NCI-H524 (cell line): ENCODE data around the gene MEGF8.
A peak's percentile ranks its signal among the peaks of the same experiment; 100 is the strongest.

Source experiments
- DNase-seq, 2 experiments: peaks; one replicate each; lab custom pipeline; 2025; lab: John Stamatoyannopoulos, UW

Gene MEGF8

DNA sequence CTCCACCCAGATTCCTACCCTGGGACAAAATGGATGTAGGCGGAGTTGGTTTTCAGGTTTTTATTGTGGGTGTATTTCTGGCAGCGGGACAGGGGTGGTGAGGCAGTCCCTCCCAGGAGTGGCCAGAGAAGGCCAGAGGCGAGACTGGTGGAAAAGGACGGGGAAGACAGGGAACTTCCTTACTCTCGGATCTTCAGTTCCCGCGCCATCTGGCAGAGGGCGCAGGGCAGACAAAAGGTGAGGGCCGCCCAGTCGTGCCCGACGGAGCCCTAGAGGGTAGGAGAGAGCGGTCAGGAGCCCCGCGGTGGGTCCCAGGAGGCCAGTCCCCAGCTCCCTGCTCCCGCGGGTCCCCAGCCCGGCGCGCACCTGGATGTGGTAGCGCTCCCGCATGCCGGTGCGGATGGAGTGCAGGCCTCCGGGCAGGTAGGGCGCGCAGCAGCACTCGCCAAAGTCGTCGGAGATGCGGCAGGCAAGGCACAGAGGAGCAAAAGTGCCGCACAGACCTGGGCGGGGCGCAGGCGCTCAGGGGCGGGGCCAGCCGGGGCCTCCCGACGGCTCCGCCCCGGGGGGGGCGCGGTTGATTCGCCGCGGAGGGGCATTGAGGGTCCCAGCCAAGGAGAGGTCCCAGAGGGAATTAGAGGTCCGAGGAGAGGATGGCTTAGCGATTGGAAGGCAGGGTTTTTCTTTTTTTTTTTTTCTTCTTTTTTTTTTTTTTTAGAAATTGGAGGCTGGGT, 61.7 kb downstream of the MEGF8 start:
- DNase-seq = peak; percentile 39 to 73

GRCh38 chr19:42388851-42389489, 63.5 kb downstream of the MEGF8 start:
- no peak for DNase-seq

DNA sequence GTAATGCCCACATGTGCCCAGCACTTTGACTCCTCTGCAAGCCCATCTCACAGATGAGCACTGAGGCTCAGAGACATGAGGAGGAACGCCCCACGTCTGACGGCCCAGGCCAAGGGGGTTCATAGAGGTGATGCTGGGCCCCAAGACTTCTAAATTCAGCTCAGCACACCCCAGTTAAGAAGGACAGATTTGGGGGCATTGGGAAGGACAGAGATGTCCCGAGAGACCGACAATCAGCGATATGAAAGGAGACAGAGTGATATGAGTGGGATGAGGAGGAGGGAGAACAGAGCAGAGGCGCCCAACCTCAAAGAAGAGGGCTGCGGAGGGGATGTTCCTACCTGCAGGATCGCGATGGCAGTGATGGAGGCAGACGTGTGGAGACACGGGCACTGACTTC, 64.5 kb downstream of the MEGF8 start, which contains the start of gene CNFN:
CNFN (minus strand) TSS at position 399 of the 400 bp plus-strand sequence. CDS start 1,260 bp downstream, outside the sequence.
- no peak for DNase-seq

- DNase-seq = no peak
Observed at GRCh38 chr19:42392165-42392564, 66.7 kb downstream of the MEGF8 start.

GRCh38 chr19:42394751-42395150, 69.3 kb downstream of the MEGF8 start:
- no peak for DNase-seq

GRCh38 chr19:42396381-42397262, 71.2 kb downstream of the MEGF8 start:
- DNase-seq = peak; percentile 91 to 98

- no peak for DNase-seq
Observed at GRCh38 chr19:42397263-42398166, 72.1 kb downstream of the MEGF8 start.

DNA sequence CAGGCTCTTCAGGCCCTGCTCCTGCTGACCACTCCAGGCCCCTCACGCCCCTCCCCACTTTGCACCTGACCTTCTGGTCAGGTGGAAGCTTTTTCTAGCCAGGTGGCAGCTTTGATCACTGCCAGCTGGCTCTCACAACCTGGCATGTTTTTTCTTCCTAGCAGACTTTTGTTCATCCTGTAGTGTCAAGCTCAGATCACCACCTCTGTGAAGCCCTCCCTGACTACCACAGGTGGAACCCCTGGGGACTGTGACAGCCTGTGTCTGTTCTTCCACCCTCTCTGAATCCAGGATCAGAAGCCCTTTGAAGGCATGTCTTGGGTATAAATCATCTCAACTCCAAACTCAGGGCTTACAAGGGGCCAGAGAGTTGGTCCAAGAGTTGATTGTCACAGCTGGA, 75.0 kb downstream of the MEGF8 start:
- DNase-seq = no peak

GRCh38 chr19:42401365-42402303, 76.2 kb downstream of the MEGF8 start:
- peak; percentile 76 to 78 for DNase-seq

DNA sequence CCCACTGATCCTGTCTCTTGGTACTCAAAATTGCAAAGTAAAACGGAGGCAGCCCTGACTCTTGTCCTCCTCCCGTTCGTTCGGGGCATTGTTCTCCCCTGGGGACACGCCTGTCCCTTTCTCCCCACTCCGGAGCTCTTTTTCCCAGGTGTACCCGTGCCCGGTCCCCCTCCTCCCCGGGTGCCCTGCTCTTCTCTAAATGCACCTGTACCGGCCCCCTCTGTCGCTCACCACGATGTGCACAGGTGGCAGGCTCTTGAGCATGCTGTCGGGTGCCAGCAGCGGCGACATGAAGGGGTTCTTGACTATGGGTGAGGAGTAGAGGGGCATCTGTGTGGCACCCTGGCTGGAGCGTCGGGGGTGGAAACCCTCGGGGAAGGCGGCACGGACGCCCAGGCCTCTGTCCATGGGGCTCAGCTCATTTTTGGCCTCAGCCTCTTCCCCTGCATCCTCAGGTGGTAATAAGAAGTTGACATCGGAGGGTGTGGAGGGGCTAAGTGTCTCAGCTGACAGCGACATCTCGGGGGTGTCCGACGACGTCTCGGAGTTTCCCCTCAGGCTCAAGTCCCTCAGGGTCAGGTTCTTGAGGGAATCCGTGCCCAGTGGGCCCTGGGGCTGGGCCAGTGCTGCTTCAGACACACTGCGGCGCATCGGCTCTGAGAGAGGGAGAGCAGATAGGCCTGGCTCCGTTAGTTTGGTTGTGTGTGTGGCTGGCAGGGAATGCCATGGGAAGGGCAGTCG, 77.1 kb downstream of the MEGF8 start:
- DNase-seq = peak in 1 of 2 experiments; percentile 43

- peak in 1 of 2 experiments; percentile 52 for DNase-seq
Observed at GRCh38 chr19:42403586-42403985, 78.2 kb downstream of the MEGF8 start.

- DNase-seq = no peak
Observed at GRCh38 chr19:42406111-42406510, 80.7 kb downstream of the MEGF8 start.

DNA sequence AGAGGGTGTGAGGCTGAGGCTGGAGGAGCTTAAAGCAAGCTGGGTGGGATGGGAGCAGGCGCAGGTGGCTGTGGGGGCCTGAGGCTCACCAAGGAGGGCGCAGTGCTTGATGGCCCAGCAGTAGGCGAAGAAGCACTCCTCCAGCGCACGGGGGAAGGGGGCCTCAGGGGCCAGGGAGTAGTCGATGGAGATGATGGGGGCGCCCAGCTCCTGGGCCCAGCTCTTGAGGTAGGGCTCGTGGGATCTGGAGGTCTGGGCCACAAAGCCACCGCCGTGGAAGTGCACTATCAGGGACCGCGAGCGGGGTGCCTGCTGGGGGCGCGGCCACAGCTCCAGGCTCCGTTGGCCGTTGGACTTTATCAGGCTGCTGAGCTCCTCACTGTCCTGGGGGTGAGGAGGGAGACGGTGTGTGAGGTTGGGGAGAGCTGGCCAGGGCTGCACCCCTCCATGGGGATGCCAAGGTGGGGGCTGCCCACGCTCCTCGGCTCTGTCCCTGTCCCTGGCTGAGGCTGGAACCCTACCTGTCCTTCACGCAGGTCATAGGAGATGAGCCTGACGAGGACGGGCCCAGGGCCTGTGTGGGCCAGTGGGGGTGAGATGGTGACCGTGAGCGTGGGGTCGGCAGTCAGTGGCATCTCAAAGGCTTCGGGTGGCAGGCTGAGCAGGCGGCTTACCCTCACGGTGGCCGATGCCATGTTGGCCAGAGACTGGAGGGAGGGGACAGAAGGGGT, 81.8 kb downstream of the MEGF8 start:
- no peak for DNase-seq

- DNase-seq = no peak
Observed at GRCh38 chr19:42407816-42408175, 82.4 kb downstream of the MEGF8 start.

GRCh38 chr19:42409477-42409876, 84.0 kb downstream of the MEGF8 start:
- DNase-seq = no peak

DNA sequence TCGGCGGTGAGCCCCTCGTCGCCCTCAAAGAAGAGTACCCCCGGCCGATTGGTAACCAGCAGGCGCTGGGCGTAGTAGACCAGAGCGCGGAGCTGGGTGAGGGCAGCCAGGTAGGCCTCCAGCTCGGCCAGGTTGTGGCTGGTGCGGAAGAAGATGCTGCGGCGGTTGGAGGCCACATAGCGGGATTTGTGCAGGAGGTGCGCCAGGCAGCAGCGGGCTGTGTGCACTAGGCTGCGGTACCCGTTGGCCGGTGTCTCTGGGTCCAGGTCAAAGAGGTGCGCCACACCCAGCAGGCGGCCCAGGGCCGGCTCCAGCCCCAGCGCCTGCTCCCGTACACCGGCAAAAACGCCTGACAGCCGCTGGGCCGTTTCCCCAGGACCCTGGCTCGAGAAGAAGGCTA, 84.9 kb downstream of the MEGF8 start:
- DNase-seq = no peak

- no peak for DNase-seq
Observed at GRCh38 chr19:42411581-42412178, 86.2 kb downstream of the MEGF8 start.

GRCh38 chr19:42412227-42412626, 86.8 kb downstream of the MEGF8 start:
- DNase-seq = peak; percentile 26 to 34
